Activated naive CD8-positive, alpha-beta T cell treated with anti-CD3 and anti-CD28 coated beads for 36 hours (primary cell): Measurements from ENCODE around the gene SMAD6. TPM values are rescaled to one million over a fixed set of nuclear protein-coding genes. Genes with fewer than 3 reads are reported as not detected.

Experiments used
- DNase-seq: peaks from one replicate; pipeline ENCODE4 v3.0.0; 2021
- H3K27ac Mint-ChIP-seq: one replicate; pipeline ENCODE4 v1.8.0; 2022; ENCODE audit warnings: mild to moderate bottlenecking, moderate library complexity, mixed read lengths
- H3K27me3 Mint-ChIP-seq: one replicate; pipeline ENCODE4 v1.8.0; 2022; ENCODE audit warnings: mild to moderate bottlenecking, mixed read lengths
- H3K36me3 Mint-ChIP-seq: one replicate; pipeline ENCODE4 v1.8.0; 2021; ENCODE audit warnings: mild to moderate bottlenecking, mixed read lengths
- H3K4me1 Mint-ChIP-seq: one replicate; pipeline ENCODE4 v1.8.0; 2021; ENCODE audit warnings: mixed read lengths
- H3K4me3 Mint-ChIP-seq: one replicate; pipeline ENCODE4 v1.8.0; 2022; ENCODE audit warnings: mild to moderate bottlenecking, moderate library complexity, mixed read lengths
- H3K9me3 Mint-ChIP-seq: one replicate; pipeline ENCODE4 v1.8.0; 2022; ENCODE audit warnings: mixed read lengths
- total RNA-seq, 2 experiments: library from RNA; stranded (reverse); gene quantifications; one replicate each; pipeline ENCODE4 v1.2.3, GENCODE V29; 2021

The SMAD6 gene
- total RNA-seq, 2 experiments from 2014 or later = 0.04 to 0.10 TPM

DNA sequence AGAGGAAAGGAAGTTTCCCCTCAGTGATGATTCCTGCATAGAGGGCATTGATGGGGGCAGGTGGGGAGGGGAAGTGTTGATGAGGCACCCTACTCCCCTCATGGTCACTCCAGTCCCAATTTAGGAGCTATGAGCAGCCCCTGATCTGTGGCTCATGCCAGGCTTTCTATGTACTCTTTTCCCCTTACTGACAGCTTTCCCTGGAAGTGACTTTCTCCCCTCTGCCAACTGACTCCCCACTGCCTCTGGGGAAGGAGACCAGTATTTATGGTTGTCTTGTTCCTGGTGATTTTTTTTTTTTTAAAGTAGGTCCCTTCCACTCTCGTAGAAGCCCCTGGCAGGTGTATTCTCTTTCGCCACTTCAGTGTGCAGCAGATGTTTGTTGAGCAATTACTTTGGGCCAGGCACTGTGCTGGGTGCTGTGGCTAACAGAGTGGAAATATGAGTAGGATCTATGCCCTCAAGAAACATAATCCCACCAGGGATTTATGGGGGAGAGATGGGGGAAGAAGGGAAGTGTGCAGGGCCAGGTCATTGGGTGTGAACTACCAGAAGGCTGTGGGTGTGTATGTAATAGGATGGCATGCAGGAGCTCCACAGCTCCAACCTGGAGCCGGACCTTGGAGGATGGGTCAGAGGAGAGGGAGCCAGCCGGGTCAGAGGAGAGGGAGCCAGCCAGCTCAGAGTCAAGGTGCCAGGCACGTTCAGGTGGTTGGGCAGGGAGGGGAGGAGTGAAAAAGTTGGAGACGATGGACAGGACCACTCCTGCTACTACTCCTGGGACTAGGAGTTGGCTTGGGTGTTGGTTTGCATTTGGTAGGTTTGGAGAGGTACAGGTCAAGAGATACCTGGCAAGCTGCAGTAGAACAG is 3.5 kb downstream of the SMAD6 start:
- Mint-ChIP-seq H3K4me1 (peaks cover 12% of the 10 kb centered on the region), H3K4me3 (no peak overlapping the region), H3K9me3 (no peaks in the 10 kb centered on the region), H3K27ac (no peak overlapping the region), H3K36me3 (no peaks in the 10 kb centered on the region), H3K27me3 (peaks cover 28% of the 10 kb centered on the region)
- no peak for DNase-seq

DNA sequence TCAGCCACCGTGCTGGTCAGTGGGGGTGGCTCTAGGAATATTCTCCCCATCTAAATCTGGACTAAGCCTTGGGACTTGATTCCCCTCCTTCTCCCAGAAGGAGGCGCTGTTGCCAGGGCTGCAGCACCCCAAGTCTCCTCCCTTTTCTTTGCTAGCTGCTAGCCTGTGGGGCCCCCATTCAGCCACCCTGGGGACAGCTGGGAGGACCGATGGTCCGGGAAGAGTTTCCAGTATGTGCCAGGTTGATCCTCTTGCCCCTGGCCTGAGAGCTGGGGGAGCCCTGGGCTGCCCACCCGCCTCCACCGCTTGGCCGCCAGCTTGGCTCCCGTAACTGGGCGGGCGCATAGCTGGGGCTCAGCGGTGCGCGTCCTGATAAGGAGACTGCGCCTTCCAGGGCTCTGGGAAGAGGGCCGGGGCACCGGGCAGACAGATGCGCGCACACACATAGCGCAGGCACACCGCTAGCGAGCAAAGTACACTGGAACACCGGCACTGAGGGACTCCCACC is 4.2 kb downstream of the SMAD6 start:
- Mint-ChIP-seq H3K27me3 (peaks cover 28% of the 10 kb centered on the region), H3K9me3 (no peaks in the 10 kb centered on the region), H3K36me3 (no peaks in the 10 kb centered on the region), H3K4me1 (peaks cover 11% of the 10 kb centered on the region), H3K4me3 (no peak overlapping the region), H3K27ac (no peak overlapping the region)
- no peak for DNase-seq

DNA sequence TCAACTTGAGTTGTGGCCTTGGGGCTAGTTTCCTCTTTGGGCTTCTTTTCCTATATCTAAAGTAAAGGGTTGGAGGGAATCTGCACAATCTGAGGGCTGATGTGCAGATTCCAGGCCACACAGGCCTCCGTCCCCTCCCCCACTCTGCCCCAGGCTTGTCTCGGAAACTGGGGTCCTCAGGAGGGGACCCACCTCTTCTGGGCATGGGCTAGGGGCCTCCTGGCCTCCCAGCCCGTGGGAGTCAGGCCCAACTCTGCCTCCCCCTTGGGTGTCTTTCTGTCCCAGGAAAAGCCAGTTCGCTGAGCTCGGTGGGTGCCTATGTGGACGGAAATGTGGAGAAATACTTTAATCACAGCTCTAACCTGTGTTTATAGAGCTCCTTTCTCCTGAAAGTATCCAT is 4.8 kb downstream of the SMAD6 start:
- H3K36me3 Mint-ChIP-seq = no peaks in the 10 kb centered on the region
- no peak overlapping the region for H3K4me3 Mint-ChIP-seq
- DNase-seq = no peak
- no peaks in the 10 kb centered on the region for H3K9me3 Mint-ChIP-seq
- H3K27ac Mint-ChIP-seq = no peak overlapping the region
- peaks cover 28% of the 10 kb centered on the region for H3K27me3 Mint-ChIP-seq
- peaks cover 7% of the 10 kb centered on the region for H3K4me1 Mint-ChIP-seq

DNA sequence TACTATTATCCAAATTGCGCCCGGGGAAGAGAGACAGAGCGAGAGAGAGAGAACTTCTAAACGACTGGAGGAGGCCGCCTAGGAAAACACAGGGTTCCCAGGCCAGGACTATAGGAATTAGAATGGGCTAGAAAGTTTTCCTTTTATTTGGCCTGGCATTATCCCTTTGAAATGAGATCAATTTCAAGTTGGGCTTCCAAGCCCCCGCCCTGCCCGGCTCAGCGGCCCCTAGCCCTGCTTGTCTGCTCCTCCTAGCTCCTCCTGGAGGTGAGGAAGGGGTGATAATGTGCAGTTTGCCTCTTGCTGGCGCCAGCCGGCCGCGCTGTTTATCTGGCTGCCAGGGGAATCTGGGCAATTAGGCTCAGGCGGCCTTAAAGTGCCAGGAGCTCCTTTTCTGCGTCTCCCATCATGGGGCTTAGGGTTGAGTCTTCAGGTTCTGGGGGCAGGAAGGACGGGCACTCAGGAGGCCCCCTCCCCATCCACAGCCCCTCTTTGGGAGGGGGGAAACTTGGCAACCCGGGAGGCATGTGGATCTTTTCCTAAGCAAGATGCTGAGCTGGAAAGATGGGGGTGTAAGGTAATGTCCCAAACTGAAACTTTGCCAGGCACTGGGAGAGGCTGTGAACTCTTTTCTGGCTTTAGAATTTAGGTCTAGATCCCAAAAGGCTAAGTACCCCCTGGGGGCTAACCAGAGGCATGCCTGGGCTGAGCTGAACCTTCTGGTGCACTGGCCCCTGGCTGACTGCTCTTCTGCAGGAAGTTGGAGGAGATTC is 5.5 kb downstream of the SMAD6 start:
- no peak overlapping the region for H3K4me3 Mint-ChIP-seq
- H3K9me3 Mint-ChIP-seq = no peaks in the 10 kb centered on the region
- peaks cover 4% of the 10 kb centered on the region for H3K4me1 Mint-ChIP-seq
- H3K27me3 Mint-ChIP-seq = peaks cover 22% of the 10 kb centered on the region
- no peaks in the 10 kb centered on the region for H3K36me3 Mint-ChIP-seq
- no peak for DNase-seq
- H3K27ac Mint-ChIP-seq = no peak overlapping the region

DNA sequence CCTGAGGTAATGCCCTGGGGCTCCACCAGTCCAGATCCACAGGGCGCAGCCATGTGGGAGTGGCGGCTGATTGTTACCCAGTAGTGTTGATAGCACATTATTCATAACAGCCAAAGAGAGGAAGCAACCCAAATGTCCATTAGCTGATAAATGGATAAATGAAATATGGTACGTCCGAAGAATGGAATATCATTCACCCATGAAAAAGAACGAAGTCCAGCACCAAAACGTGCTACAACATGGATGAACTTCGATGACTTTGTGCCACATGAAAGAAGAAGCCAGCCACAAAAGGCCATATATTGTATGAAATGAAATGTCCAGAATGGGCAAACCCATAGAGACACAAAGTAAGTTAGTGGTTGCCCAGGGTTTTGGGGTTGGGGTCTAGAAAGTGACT is 6.4 kb downstream of the SMAD6 start:
- no peaks in the 10 kb centered on the region for H3K36me3 Mint-ChIP-seq
- no peak overlapping the region for H3K4me3 Mint-ChIP-seq
- no peak overlapping the region for H3K27ac Mint-ChIP-seq
- no peak for DNase-seq
- peaks cover 19% of the 10 kb centered on the region for H3K27me3 Mint-ChIP-seq
- peaks cover 2% of the 10 kb centered on the region for H3K4me1 Mint-ChIP-seq
- H3K9me3 Mint-ChIP-seq = no peaks in the 10 kb centered on the region

DNA sequence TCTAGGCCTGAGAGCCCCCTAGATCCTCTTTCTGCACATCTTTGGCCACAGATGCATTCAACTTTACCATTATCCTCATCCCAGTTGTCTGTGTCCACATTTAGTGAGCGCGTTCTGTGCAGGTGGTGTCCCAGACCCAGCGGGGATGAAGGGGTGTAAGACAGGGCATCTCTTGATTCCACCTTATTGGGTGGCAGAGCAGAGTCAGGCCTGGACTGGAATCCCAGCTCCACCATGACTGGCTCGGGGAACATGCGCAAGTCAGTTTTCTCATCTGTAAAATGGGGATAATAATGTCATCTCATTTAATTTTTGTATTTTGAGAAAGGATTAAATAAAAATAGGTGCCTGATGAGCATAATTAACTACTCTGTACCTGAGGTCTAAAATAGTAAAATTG is 7.8 kb downstream of the SMAD6 start:
- Mint-ChIP-seq H3K27me3 (peaks cover 10% of the 10 kb centered on the region), H3K4me1 (no peaks in the 10 kb centered on the region), H3K27ac (no peak overlapping the region), H3K36me3 (no peaks in the 10 kb centered on the region), H3K9me3 (no peaks in the 10 kb centered on the region), H3K4me3 (no peak overlapping the region)
- no peak for DNase-seq

DNA sequence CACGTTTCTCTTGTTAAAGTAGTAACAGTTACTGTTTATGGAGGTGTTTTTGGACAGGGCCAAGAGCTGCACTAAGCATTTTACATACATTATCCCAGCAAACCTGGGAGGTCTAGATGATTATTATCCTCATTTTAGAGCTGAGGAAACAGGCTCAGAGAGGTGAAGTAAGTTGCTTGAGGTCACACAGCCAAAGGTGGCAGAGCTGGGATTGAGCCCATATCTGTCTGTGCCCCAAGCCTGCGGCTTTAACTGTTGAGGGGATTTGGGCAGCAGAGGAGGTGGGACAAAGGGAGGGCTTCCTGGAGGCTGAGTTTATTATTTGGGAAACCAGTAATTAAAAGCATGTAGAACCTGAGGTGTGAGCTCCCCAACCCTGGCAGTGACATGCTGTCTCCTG is 9.2 kb downstream of the SMAD6 start:
- Mint-ChIP-seq H3K27ac (no peak overlapping the region), H3K9me3 (no peaks in the 10 kb centered on the region), H3K4me3 (no peak overlapping the region), H3K36me3 (no peaks in the 10 kb centered on the region), H3K4me1 (no peaks in the 10 kb centered on the region), H3K27me3 (no peaks in the 10 kb centered on the region)
- no peak for DNase-seq

DNA sequence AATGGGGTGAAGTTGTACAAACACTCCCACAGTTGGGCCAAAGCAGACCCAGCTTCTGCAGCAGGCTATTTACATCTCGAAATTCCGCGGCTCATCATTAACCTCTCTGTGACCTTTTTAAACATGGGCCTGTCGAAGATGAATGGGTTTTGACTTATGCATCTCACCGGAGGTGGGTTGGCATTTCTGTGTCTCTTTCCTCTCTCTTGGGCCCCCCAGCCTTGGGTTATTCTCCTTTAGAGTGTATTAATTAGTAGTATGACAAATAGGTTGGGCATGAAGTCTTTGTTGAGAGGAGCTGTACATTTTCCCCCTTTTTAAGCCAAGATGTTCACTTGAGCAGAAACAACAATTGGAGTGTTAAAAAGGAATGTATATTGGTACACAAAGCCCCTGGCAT is 9.8 kb downstream of the SMAD6 start:
- Mint-ChIP-seq H3K4me1 (no peaks in the 10 kb centered on the region), H3K9me3 (no peaks in the 10 kb centered on the region), H3K4me3 (no peak overlapping the region), H3K27ac (no peak overlapping the region), H3K36me3 (no peaks in the 10 kb centered on the region), H3K27me3 (no peaks in the 10 kb centered on the region)
- DNase-seq = no peak

DNA sequence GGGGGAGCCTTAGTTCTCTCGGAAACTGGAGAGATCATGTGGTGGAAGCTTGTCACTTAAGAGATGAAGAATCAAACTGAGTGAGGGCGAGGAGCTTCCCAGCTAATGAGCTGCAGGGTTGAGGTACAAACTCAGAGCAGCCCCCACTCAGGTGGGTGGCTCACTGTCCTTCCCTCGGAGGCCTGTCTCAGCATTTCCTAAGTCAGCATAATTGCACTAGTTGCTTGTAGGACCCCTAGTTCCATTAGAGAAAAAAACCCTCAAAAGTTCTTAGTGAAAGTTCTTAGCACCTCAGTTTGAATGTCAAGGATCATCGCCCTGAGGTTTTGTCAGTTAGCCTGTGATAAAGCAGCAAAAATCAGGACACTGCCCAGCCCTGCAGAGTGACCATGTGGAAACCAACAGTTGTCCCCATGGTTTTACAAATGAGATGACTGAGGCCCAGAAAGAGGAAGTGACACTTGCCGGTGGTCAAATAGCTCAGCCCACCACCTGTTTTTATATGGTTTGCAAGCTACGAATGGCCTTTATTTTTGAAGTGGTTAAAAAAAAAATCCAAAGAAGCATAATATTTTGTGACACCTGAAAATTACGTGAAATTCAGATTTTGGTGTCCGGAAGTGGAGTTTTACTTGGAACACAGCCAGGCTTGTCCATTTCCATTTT is 11.9 kb downstream of the SMAD6 start:
- Mint-ChIP-seq H3K4me3 (no peak overlapping the region), H3K27ac (no peak overlapping the region), H3K36me3 (no peaks in the 10 kb centered on the region), H3K27me3 (no peaks in the 10 kb centered on the region), H3K4me1 (no peaks in the 10 kb centered on the region), H3K9me3 (no peaks in the 10 kb centered on the region)
- DNase-seq = no peak

DNA sequence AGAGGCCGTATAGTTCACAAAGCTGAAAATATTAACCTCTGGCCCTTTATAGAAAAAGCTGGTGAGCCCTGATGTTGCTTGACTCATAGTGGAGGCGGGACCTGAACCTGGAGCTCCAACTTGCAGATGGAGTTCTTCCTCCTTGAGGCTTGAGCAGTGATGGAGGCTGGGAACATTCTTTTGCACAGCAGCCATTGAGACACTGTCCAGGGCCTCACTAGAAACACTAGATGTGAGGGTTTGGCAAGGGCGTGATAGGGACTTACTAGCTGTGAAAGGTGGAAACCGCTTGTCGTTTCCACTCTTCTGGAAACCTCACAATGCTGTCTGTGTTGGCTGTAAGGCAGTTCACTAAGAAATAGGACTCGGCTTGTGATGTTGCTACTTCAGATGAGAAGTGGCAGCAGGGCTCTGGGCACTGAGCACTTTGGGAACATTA is 12.5 kb downstream of the SMAD6 start:
- H3K4me1 Mint-ChIP-seq = no peaks in the 10 kb centered on the region
- H3K27me3 Mint-ChIP-seq = no peaks in the 10 kb centered on the region
- no peak overlapping the region for H3K4me3 Mint-ChIP-seq
- H3K9me3 Mint-ChIP-seq = no peaks in the 10 kb centered on the region
- no peaks in the 10 kb centered on the region for H3K36me3 Mint-ChIP-seq
- DNase-seq = no peak
- no peak overlapping the region for H3K27ac Mint-ChIP-seq

DNA sequence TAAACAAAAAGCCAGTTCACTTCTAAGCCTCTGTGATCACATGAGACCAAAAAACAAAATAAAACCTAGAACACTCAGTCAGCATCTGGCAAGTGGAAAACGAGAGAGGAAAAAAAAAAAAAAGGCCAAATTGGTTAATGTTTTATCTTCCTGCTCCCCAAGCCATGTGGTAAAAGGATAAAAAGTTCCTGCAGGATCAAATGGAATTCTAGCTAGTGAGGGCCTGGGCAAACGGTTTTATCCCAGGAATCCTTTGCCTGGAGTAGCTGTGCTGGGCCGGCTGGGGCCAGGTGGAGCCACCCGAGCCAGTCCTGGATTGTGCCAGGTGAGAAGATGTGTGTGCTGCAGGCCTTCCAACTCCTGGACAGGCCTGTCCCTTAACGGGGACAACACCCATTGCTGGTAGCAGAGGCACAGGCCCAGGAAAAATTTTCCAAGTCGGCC is 13.2 kb downstream of the SMAD6 start:
- H3K4me1 Mint-ChIP-seq = no peaks in the 10 kb centered on the region
- H3K9me3 Mint-ChIP-seq = no peaks in the 10 kb centered on the region
- H3K4me3 Mint-ChIP-seq = no peak overlapping the region
- no peaks in the 10 kb centered on the region for H3K36me3 Mint-ChIP-seq
- H3K27me3 Mint-ChIP-seq = no peaks in the 10 kb centered on the region
- no peak for DNase-seq
- no peak overlapping the region for H3K27ac Mint-ChIP-seq

DNA sequence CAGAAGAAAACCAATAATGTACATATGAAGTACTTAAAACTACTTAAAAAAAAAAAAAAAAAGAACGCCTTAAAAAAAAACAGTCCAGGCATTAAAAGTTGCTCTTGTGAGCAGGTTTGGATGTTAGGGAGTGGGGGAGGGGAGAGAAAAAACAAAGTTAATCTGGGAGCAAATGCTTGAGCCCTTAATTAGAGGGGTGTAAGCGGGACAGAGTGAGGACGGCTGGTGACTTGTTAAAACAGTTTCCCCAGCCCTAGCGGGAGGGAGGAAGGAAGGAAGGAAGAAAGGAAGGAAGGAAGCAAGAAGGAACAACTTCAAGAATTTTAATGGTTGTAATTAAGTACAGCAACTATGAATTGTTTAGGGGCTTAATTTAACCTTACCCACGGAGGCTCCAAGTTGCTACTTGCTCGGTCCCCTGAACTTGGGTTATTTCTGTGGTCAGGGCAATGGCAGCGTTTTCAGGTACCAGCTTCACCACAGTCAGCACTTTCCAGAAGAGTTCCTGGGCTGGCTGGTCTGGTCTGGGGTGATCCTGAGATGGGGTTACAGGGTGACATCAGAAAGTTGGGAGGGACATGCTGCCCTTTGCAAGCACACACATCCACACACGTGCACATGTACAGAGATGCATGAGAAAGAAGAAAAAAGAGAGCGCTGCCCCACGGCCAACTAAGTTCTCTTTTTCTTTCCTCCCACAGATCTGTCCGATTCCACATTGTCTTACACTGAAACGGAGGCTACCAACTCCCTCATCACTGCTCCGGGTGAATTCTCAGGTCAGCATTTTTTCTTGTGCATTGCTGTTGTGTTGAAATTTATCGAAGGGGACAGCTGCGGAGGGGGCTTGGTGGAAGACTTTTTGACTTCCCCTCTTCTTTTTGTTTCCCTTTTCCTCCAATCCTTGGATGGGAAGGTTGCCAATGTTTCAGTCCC is 14.0 kb downstream of the SMAD6 start:
- Mint-ChIP-seq H3K9me3 (no peaks in the 10 kb centered on the region), H3K4me3 (no peak overlapping the region), H3K27me3 (no peaks in the 10 kb centered on the region), H3K4me1 (peaks cover 5% of the 10 kb centered on the region), H3K36me3 (no peaks in the 10 kb centered on the region), H3K27ac (no peak overlapping the region)
- no peak for DNase-seq

DNA sequence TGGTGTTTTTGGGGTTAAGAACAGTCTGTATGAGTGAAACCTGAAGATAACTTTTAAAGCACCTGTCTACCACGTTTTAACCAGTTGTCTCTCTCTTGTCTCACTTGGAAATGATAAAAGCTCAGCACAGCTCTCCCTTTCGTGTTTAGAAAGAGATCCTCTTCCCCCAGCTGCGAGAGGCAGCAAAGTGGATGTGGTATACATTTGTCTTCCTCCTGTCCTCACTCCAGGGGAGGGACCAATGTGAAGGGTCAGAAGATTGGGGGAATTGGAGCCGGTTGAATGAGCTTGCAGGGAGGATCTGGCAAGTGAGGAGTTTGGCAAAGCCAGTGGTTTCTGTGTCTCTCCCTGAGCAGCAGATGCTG is 14.6 kb downstream of the SMAD6 start:
- Mint-ChIP-seq H3K4me3 (no peak overlapping the region), H3K36me3 (no peaks in the 10 kb centered on the region), H3K27me3 (no peaks in the 10 kb centered on the region), H3K27ac (no peak overlapping the region), H3K4me1 (peaks cover 5% of the 10 kb centered on the region), H3K9me3 (no peaks in the 10 kb centered on the region)
- DNase-seq = no peak

DNA sequence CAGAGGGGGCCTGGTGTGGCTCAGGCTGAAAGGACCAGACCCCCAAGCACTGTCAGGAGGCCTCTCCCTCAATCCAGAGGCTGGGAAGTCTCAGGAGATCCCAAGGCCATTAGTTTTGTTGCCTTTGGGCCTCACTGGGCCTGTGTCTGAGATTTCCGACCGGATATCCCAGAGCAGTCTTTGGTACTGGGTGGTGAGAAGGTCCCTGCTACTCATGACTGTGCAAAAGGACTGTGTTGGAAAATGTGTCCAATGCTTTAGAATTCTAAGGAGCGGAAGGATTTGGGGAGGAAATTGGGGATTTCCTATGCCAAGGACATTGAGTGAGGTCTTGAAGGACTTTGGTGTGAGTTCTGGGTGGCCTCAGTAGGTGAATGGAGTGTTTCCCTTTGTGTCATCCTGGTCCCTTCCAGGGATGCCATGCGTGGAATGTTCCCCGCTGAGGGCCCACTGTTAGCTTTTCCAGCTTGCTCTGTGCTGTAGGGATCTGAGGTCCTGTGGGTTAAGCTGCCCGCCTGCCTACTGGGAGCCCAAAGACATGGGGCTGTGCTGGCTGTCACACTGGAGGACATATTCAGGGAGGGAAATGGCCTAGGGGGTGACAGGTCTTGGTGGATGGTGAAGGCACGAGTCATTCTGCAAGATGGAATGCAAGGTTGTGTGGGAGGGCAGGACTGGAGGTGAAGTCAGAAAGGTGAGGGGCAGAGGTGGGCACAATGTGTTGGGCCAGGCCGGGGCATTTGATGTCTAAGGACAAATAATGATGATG is 16.4 kb downstream of the SMAD6 start:
- no peaks in the 10 kb centered on the region for H3K27me3 Mint-ChIP-seq
- DNase-seq = no peak
- no peaks in the 10 kb centered on the region for H3K36me3 Mint-ChIP-seq
- H3K4me3 Mint-ChIP-seq = no peak overlapping the region
- H3K27ac Mint-ChIP-seq = no peak overlapping the region
- no peaks in the 10 kb centered on the region for H3K9me3 Mint-ChIP-seq
- H3K4me1 Mint-ChIP-seq = peaks cover 5% of the 10 kb centered on the region
